ENCODE data around the gene ATL2. TPM values are rescaled to one million over a fixed set of nuclear protein-coding genes. Genes with fewer than 3 reads are reported as not detected.
"Not testable (repeated sequence)": the region's sequence is repeated elsewhere in the genome, so short reads cannot be mapped to it uniquely, and the experiment has no call there.

The ATL2 gene
- total RNA-seq, 1 donor from 2014 or later: 77.5 TPM

- TF ChIP-seq CTCF (conservative IDR thresholded peaks at IDR 0.05; ENCODE audit: low read depth, low read length): no peak
Measured at GRCh38 chr2:38293152-38293865, 83.8 kb downstream of the ATL2 start.

GRCh38 chr2:38290332-38290731, 86.7 kb downstream of the ATL2 start:
- no peak overlapping the region for H3K4me3 ChIP-seq (ENCODE audit: low read depth, low read length)
- no peak for TF ChIP-seq CTCF (conservative IDR thresholded peaks at IDR 0.05; ENCODE audit: low read depth, low read length)
- no peak for DNase-seq (ENCODE audit: low read depth)

More at GRCh38 chr2:38293152-38293865, 83.8 kb downstream of the ATL2 start:
- no peak overlapping the region for H3K4me3 ChIP-seq (ENCODE audit: low read depth, low read length)
- no peak for DNase-seq (ENCODE audit: low read depth)

DNA sequence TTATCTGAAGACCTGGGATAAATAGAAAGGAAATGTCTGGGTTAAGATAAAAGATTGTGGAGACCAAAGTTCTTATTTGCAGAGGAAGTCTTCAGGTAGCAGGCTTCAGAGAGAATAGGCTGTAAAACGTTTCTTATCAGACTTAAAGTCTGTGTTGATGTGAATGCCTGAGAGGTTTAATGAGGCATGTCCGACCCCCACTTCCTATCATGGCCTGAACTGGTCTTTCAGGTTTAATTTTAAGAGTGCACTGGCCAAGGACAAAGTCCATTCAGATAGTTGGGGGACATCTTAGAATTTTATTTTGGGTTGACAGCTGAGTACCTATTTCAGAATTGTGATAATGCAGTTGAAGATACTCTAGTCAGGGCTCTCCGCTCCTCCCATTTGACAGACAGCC, 92.1 kb downstream of the ATL2 start:
- no peak for DNase-seq (ENCODE audit: low read depth)
- TF ChIP-seq CTCF (conservative IDR thresholded peaks at IDR 0.05; ENCODE audit: low read depth, low read length): no peak

DNA sequence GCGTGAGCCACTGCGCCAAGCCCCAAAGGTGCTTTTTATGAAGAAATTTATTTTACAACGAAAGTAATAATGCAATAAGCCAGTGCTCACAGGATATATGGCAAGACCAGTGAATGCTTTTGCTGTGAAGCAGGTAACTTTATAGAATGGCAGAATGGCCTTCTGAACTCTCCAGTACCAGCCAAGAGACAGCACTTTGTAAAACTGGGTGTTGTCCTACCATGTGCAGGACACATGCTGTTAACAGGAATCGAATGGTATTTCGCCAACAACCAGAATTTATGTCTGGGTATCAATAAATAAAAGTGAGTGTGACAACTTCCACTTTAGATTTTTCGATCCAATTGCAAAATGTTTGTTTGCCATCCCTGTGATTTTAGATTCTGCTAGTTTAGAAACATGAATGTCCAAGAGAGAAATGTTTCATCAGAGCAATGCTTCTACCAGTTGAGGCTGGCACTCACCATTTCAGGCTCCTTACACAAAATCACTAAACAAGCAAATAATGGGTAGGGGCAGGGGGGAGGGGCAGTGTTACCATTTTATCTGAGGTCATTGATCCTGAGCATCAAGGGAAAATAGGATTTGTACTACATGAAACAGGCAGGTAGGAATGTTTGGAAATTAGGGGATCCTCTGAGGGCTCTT, 95.9 kb downstream of the ATL2 start:
- H3K4me3 ChIP-seq (ENCODE audit: low read depth, low read length): no peak overlapping the region
- TF ChIP-seq CTCF (conservative IDR thresholded peaks at IDR 0.05; ENCODE audit: low read depth, low read length): no peak
- DNase-seq (ENCODE audit: low read depth): no peak

More for the DNA sequence above, 92.1 kb downstream of the ATL2 start:
- H3K4me3 ChIP-seq (ENCODE audit: low read depth, low read length): no peak overlapping the region

GRCh38 chr2:38279201-38279600, 97.9 kb downstream of the ATL2 start:
- no peak overlapping the region for H3K4me3 ChIP-seq (ENCODE audit: low read depth, low read length)
- peak; percentile 70 for DNase-seq (ENCODE audit: low read depth)
- no peak for TF ChIP-seq CTCF (conservative IDR thresholded peaks at IDR 0.05; ENCODE audit: low read depth, low read length)

DNA sequence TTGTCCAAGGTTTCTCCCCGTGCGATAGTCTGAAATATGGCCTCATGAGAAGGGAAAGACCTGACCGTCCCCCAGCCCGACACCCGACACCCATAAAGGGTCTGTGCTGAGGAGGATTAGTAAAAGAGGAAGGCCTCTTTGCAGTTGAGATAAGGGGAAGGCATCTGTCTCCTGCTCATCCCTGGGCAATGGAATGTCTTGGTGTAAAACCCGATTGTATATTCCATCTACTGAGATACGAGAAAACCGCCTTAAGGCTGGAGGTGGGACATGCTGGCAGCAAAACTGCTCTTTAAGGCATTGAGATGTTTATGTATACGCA, 99.0 kb downstream of the ATL2 start:
- DNase-seq (ENCODE audit: low read depth): not testable (repeated sequence)

DNA sequence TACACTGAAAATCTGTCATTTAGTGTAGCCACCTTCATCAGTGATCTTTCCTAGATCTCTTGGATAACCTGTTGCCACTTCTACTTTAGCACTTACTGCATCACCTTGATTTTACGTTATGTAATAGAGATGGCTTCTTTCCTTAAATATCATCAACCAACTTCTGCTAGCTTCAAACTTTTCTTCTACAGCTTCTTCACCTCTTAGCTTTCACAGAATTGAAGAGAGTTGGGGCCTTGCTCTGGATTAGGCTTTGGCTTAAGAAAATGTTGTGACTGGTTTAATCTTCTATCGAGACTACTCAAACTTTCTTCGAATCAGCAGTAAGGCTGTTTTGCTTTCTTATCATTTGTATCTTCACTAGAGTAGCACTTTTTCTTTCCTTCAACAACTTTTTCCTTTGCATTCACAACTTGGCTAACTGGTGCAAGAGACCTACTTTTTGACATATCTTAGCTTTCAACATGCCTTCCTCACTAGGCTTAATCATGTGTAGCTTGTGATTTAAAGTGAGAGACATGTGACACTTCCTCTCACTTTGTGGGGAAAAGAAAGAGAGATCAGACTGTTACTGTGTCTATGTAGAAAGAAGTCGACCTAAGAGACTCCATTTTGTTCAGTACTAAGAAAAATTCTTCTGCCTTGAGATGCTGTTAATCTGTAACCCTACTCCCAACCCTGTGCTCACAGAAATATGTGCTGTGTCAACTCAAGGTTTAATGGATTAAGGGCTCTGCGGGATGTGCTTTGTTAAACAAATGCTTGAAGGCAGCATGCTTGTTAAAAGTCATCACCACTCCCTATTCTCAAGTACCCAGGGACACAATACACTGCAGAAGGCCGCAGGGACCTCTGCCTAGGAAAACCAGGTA, 99.6 kb downstream of the ATL2 start:
- DNase-seq (ENCODE audit: low read depth): peak; percentile 89
- H3K4me3 ChIP-seq (ENCODE audit: low read depth, low read length): no peak overlapping the region
- no peak for TF ChIP-seq CTCF (conservative IDR thresholded peaks at IDR 0.05; ENCODE audit: low read depth, low read length)

More for the DNA sequence above, 99.0 kb downstream of the ATL2 start:
- H3K4me3 ChIP-seq (ENCODE audit: low read depth, low read length): not testable (repeated sequence)

Data from epithelial cell of proximal tubule (primary cell).